ENCODE data around the gene EFEMP1. TPM values are rescaled to one million over a fixed set of nuclear protein-coding genes. Genes with fewer than 3 reads are reported as not detected.

Gene EFEMP1
- total RNA-seq, 2 experiments from 2014 or later: 0.61 TPM; not detected in 1

DNA sequence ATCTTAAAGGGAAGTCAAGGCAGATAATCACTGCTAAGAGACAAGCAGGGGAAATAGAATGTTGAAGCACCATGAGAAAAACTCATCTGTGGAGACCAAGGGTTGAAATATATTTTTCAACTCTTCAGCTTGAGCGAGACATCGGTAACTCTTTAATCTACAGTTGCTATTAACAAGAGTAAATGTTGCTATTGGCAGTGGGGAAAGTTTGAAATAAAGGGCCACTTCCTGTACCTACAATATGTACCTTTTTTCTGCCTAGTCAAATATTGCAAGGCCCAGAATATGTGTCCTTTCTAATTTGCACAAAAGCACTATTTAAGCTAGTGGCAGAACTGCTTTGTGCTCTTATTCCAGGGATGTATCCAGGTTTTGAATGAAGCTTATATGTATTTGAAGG lies 65.8 kb downstream of the EFEMP1 start:
- H3K4me1 ChIP-seq (ENCODE audit: insufficient read depth, low read length, poor library complexity, severe bottlenecking): no peaks in the 10 kb centered on the region
- no peaks in the 10 kb centered on the region for H3K36me3 ChIP-seq (ENCODE audit: insufficient read depth, low read length)
- H3K9me2 ChIP-seq (ENCODE audit: insufficient read depth, low read length): no peaks in the 10 kb centered on the region
- H4K20me1 ChIP-seq (ENCODE audit: insufficient read depth, low read length): no peaks in the 10 kb centered on the region
- no peak for DNase-seq (ENCODE audit: low spot score)
- ChIA-PET CTCF (ENCODE audit: unreplicated experiment) (no interaction called here), POLR2A (interaction anchor here (0.6 to 0.7 kb wide), 2 partner anchors 266 to 1263 kb away, joined by 3 read pairs; no protein-coding TSS in a partner anchor)
- H3K4me2 ChIP-seq (ENCODE audit: low read length): no peak overlapping the region
- intact Hi-C loops (cut with micrococcal nuclease; ENCODE audit: unreplicated experiment): no loop called here
- BruUV-seq (replicated peaks): no TSS peak
- H3K27ac ChIP-seq (ENCODE audit: low read depth, low read length, poor library complexity, severe bottlenecking): no peak overlapping the region
- no peak overlapping the region for H3K4me3 ChIP-seq (ENCODE audit: low read depth, low read length, poor library complexity, severe bottlenecking)
- no peaks in the 10 kb centered on the region for H3K9me3 ChIP-seq (ENCODE audit: low read length)
- H3K79me2 ChIP-seq (ENCODE audit: insufficient read depth, low read depth, low read length): no peaks in the 10 kb centered on the region
- TF ChIP-seq CTCF (conservative IDR thresholded peaks at IDR 0.05; ENCODE audit: low read length): no peak
- TF ChIP-seq EZH2phosphoT487 (IDR thresholded peaks at IDR 0.05; ENCODE audit: borderline replicate concordance, low read depth, low read length): no peak
- no peak overlapping the region for H2AFZ ChIP-seq (ENCODE audit: low read length)

GRCh38 chr2:55856936-55857335 lies 66.6 kb downstream of the EFEMP1 start:
- Histone ChIP-seq H3K9me3 (ENCODE audit: low read length) (no peaks in the 10 kb centered on the region), H3K36me3 (ENCODE audit: insufficient read depth, low read length) (no peaks in the 10 kb centered on the region), H3K79me2 (ENCODE audit: insufficient read depth, low read depth, low read length) (no peaks in the 10 kb centered on the region), H2AFZ (ENCODE audit: low read length) (no peak overlapping the region), H3K27ac (ENCODE audit: low read depth, low read length, poor library complexity, severe bottlenecking) (no peak overlapping the region), H4K20me1 (ENCODE audit: insufficient read depth, low read length) (no peaks in the 10 kb centered on the region), H3K4me3 (ENCODE audit: low read depth, low read length, poor library complexity, severe bottlenecking) (no peak overlapping the region), H3K4me2 (ENCODE audit: low read length) (no peak overlapping the region), H3K4me1 (ENCODE audit: insufficient read depth, low read length, poor library complexity, severe bottlenecking) (no peaks in the 10 kb centered on the region), H3K9me2 (ENCODE audit: insufficient read depth, low read length) (no peaks in the 10 kb centered on the region)
- ChIA-PET CTCF (ENCODE audit: unreplicated experiment) (no interaction called here), POLR2A (no interaction called here)
- no TSS peak for BruUV-seq (replicated peaks)
- no peak for DNase-seq (ENCODE audit: low spot score)
- TF ChIP-seq CTCF (conservative IDR thresholded peaks at IDR 0.05; ENCODE audit: low read length) (no peak), EZH2phosphoT487 (IDR thresholded peaks at IDR 0.05; ENCODE audit: borderline replicate concordance, low read depth, low read length) (no peak)
- intact Hi-C loops (cut with micrococcal nuclease; ENCODE audit: unreplicated experiment): no loop called here

- Histone ChIP-seq H3K9me2 (ENCODE audit: insufficient read depth, low read length) (no peaks in the 10 kb centered on the region), H3K36me3 (ENCODE audit: insufficient read depth, low read length) (no peaks in the 10 kb centered on the region), H3K4me2 (ENCODE audit: low read length) (no peak overlapping the region), H4K20me1 (ENCODE audit: insufficient read depth, low read length) (no peaks in the 10 kb centered on the region), H3K9me3 (ENCODE audit: low read length) (no peaks in the 10 kb centered on the region), H3K27ac (ENCODE audit: low read depth, low read length, poor library complexity, severe bottlenecking) (no peak overlapping the region), H3K4me3 (ENCODE audit: low read depth, low read length, poor library complexity, severe bottlenecking) (no peak overlapping the region), H3K4me1 (ENCODE audit: insufficient read depth, low read length, poor library complexity, severe bottlenecking) (no peaks in the 10 kb centered on the region), H2AFZ (ENCODE audit: low read length) (no peak overlapping the region), H3K79me2 (ENCODE audit: insufficient read depth, low read depth, low read length) (no peaks in the 10 kb centered on the region)
- BruUV-seq (replicated peaks): no TSS peak
- intact Hi-C loops (cut with micrococcal nuclease; ENCODE audit: unreplicated experiment): no loop called here
- no peak for DNase-seq (ENCODE audit: low spot score)
- ChIA-PET POLR2A (interaction anchor here (0.9 to 1.5 kb wide), 3 partner anchors 11 to 128 kb away, joined by 3 to 5 read pairs (median 3); no protein-coding TSS in a partner anchor), CTCF (ENCODE audit: unreplicated experiment) (no interaction called here)
- TF ChIP-seq CTCF (conservative IDR thresholded peaks at IDR 0.05; ENCODE audit: low read length) (no peak), EZH2phosphoT487 (IDR thresholded peaks at IDR 0.05; ENCODE audit: borderline replicate concordance, low read depth, low read length) (no peak)
These were observed 75.5 kb downstream of the EFEMP1 start for GRCh38 chr2:55848096-55848495.
